H9 (cell line): ENCODE measurements around the gene EIF2S2. TPM values are rescaled to one million over a fixed set of nuclear protein-coding genes. Genes with fewer than 3 reads are reported as not detected.

Source experiments
- DNase-seq: peaks from one replicate; pipeline ENCODE4 v3.0.0-alpha.2; 2017
- H2AFZ ChIP-seq: one replicate; pipeline ENCODE4 v1.6.1; 2013; ENCODE audit warnings: mild to moderate bottlenecking, low read length, control low read depth, moderate library complexity
- H2AK5ac ChIP-seq: 2 replicates; pipeline ENCODE4 v1.6.1; 2013; ENCODE audit warnings: low read length, control low read depth, mixed read lengths; ENCODE audit not compliant: insufficient read length
- H2BK120ac ChIP-seq: one replicate; pipeline ENCODE4 v1.6.1; 2013; ENCODE audit warnings: low read depth, mild to moderate bottlenecking, low read length, control low read depth, inconsistent platforms; ENCODE audit not compliant: poor library complexity, severe bottlenecking
- H2BK12ac ChIP-seq: 2 replicates; pipeline ENCODE4 v1.6.1; 2013; ENCODE audit warnings: low read length, control low read depth, mixed read lengths, low read depth; ENCODE audit not compliant: insufficient read length
- H2BK15ac ChIP-seq: 2 replicates; pipeline ENCODE4 v1.6.1; 2013; ENCODE audit warnings: low read depth, low read length, control low read depth
- H2BK20ac ChIP-seq: one replicate; pipeline ENCODE4 v1.6.1; 2013; ENCODE audit warnings: low read depth, mild to moderate bottlenecking, low read length, control low read depth, inconsistent platforms; ENCODE audit not compliant: poor library complexity, severe bottlenecking
- H2BK5ac ChIP-seq: 2 replicates; pipeline ENCODE4 v1.6.1; 2013; ENCODE audit warnings: low read length, control low read depth, mixed read lengths; ENCODE audit not compliant: insufficient read length
- H3K14ac ChIP-seq: 2 replicates; pipeline ENCODE4 v1.6.1; 2013; ENCODE audit warnings: low read length, control low read depth; ENCODE audit not compliant: insufficient read depth
- H3K18ac ChIP-seq: 2 replicates; pipeline ENCODE4 v1.6.1; 2013; ENCODE audit warnings: low read depth, mild to moderate bottlenecking, mixed read lengths, low read length, control low read depth; ENCODE audit not compliant: insufficient read length
- H3K23ac ChIP-seq: 2 replicates; pipeline ENCODE4 v1.6.1; 2013; ENCODE audit warnings: low read length, control low read depth, mixed read lengths, low read depth; ENCODE audit not compliant: insufficient read length
- H3K23me2 ChIP-seq: 2 replicates; pipeline ENCODE4 v1.6.1; 2013; ENCODE audit warnings: low read depth, mild to moderate bottlenecking, mixed read lengths, low read length, control low read depth; ENCODE audit not compliant: insufficient read length, poor library complexity, severe bottlenecking
- H3K27ac ChIP-seq: 2 replicates; pipeline ENCODE4 v1.5.1; 2013; ENCODE audit warnings: low read length, control low read depth, mixed read lengths, low read depth; ENCODE audit not compliant: insufficient read length
- H3K27me3 ChIP-seq: 2 replicates; pipeline ENCODE4 v1.6.1; 2013; ENCODE audit warnings: low read length, control low read depth, inconsistent platforms; ENCODE audit not compliant: insufficient read depth
- H3K4ac ChIP-seq: 2 replicates; pipeline ENCODE4 v1.6.1; 2013; ENCODE audit warnings: low read depth, mild to moderate bottlenecking, control low read depth, inconsistent platforms, low read length, moderate library complexity
- H3K4me1 ChIP-seq: 2 replicates; pipeline ENCODE4 v1.6.1; 2013; ENCODE audit warnings: low read length, control low read depth, inconsistent platforms; ENCODE audit not compliant: insufficient read depth
- H3K4me2 ChIP-seq: 2 replicates; pipeline ENCODE4 v1.6.1; 2013; ENCODE audit warnings: low read length, control low read depth, mixed read lengths; ENCODE audit not compliant: insufficient read length, insufficient read depth
- H3K56ac ChIP-seq: 2 replicates; pipeline ENCODE4 v1.6.1; 2013; ENCODE audit warnings: low read depth, mild to moderate bottlenecking, mixed read lengths, low read length, control low read depth; ENCODE audit not compliant: insufficient read length
- H3K79me1 ChIP-seq: 2 replicates; pipeline ENCODE4 v1.6.1; 2013; ENCODE audit warnings: low read depth, mild to moderate bottlenecking, moderate library complexity, low read length, control low read depth, inconsistent platforms; ENCODE audit not compliant: insufficient read depth, poor library complexity, severe bottlenecking
- H3K79me2 ChIP-seq: 2 replicates; pipeline ENCODE4 v1.6.1; 2013; ENCODE audit warnings: low read length, control low read depth, inconsistent platforms; ENCODE audit not compliant: insufficient read depth
- H3K9ac ChIP-seq: 2 replicates; pipeline ENCODE4 v1.6.1; 2013; ENCODE audit warnings: low read length, control low read depth, mixed read lengths; ENCODE audit not compliant: insufficient read length; ENCODE audit errors: extremely low read depth
- H3K9me3 ChIP-seq: one replicate; pipeline ENCODE4 v1.6.1; 2013; ENCODE audit warnings: low read depth, low read length, inconsistent platforms; ENCODE audit not compliant: control insufficient read depth
- H3T11ph ChIP-seq: one replicate; pipeline ENCODE4 v1.6.1; 2013; ENCODE audit warnings: mild to moderate bottlenecking, low read length, control low read depth, inconsistent platforms
- H4K20me1 ChIP-seq: one replicate; pipeline ENCODE4 v1.6.1; 2013; ENCODE audit not compliant: control insufficient read depth, insufficient read length, insufficient read depth
- H4K5ac ChIP-seq: 2 replicates; pipeline ENCODE4 v1.6.1; 2013; ENCODE audit warnings: low read depth, mild to moderate bottlenecking, mixed read lengths, low read length, control low read depth; ENCODE audit not compliant: insufficient read length
- H4K8ac ChIP-seq: replicated peaks from 2 replicates; pipeline ENCODE4 v1.6.1; 2013; ENCODE audit warnings: low read length, control low read depth, mixed read lengths, low read depth; ENCODE audit not compliant: insufficient read length
- H4K91ac ChIP-seq: 2 replicates; pipeline ENCODE4 v1.6.1; 2013; ENCODE audit warnings: low read depth, mild to moderate bottlenecking, moderate library complexity, mixed read lengths, low read length, control low read depth; ENCODE audit not compliant: insufficient read length
- H3K27ac Mint-ChIP-seq, 3 experiments: 2 replicates in 2 of 3; 3 replicates in 1 of 3; pipeline ENCODE4 v1.8.0; 2020 to 2021; ENCODE audit warnings: mixed read lengths in 3 of 3, mild to moderate bottlenecking in 1 of 3, moderate library complexity in 1 of 3
- H3K27me3 Mint-ChIP-seq: 2 replicates; pipeline ENCODE4 v1.8.0; 2021; ENCODE audit warnings: low read depth, mild to moderate bottlenecking, moderate library complexity, mixed read lengths
- H3K36me3 Mint-ChIP-seq, 3 experiments: 2 replicates in 2 of 3; 3 replicates in 1 of 3; pipeline ENCODE4 v1.8.0; 2020 to 2021; ENCODE audit warnings: low read depth in 3 of 3, mixed read lengths in 3 of 3; ENCODE audit not compliant: insufficient read depth in 1 of 3
- H3K4me1 Mint-ChIP-seq, 2 experiments: 2 replicates each; pipeline ENCODE4 v1.8.0; 2020; ENCODE audit warnings: mixed read lengths in 2 of 2
- H3K4me3 Mint-ChIP-seq, 2 experiments: 2 replicates in 1 of 2; 3 replicates in 1 of 2; pipeline ENCODE4 v1.8.0; 2020 to 2021; ENCODE audit warnings: mild to moderate bottlenecking in 2 of 2, mixed read lengths in 2 of 2, moderate library complexity in 1 of 2
- H3K9me3 Mint-ChIP-seq, 2 experiments: 2 replicates in 1 of 2; 3 replicates in 1 of 2; pipeline ENCODE4 v1.8.0; 2020; ENCODE audit warnings: mild to moderate bottlenecking in 2 of 2, mixed read lengths in 2 of 2, moderate library complexity in 1 of 2
- WGBS: extraction: QIAGEN DNeasy Blood & Tissue Kit; methylation state at CpG from one replicate; pipeline ENCODE4 v1.1.7; 2013; ENCODE audit warnings: missing lambda C conversion rate, low lambda C conversion rate, mixed read lengths; ENCODE audit not compliant: insufficient read length; ENCODE audit errors: extremely low coverage; 5-methylcytosine and 5-hydroxymethylcytosine counted together
- total RNA-seq: library from RNA; stranded (reverse); gene quantifications from 2 replicates; pipeline ENCODE4 v1.2.1, GENCODE V29; 2021
- TF ChIP-seq, protein P1 (sequence below): fragments of 200-600 bp; sonication (generic); conservative IDR thresholded peaks from 3 replicates; pipeline ENCODE4 v1.8.0; 2021; ENCODE audit warnings: antibody characterized with exemption, mild to moderate bottlenecking

The EIF2S2 gene
- total RNA-seq, 1 experiment from 2014 or later = 188 TPM

DNA sequence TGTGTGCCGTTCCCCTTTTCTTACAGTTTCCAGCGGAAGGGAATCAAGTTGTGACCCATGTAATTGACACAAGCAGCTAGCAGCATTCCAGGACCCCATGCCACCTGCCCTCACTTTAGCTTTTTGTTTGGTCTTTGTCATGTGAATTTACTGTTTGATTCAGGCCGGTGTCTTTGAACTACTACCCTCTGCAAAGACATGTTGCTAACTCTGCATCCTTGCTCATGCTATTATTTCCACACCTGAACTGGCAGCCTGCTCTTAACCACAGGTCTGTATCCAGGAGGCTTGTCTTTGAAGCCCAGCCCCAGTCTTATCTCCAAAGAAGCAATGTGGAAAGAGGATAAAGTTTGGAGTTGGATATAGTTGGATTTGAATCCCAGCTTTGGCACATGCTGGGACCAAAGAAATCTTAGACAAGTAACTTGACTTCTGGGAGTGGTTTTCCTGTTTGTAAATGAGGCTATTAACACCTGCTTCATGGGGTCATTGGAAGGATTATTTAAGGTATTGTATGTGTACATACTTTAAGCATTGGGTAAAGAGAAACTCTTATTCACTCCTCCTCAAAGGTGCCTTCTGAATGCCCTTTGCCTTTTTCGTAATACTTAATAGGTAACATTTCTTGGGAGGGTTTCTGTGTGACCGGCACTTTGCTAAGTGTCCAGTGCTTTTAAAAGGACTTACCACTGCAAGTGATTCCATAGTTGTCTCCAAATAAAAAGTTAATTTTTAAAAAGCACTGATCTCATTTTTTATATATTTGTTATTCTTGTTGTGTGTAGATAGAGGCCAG lies 65.9 kb downstream of the EIF2S2 start:
- H4K20me1 ChIP-seq = no peaks in the 10 kb centered on the region
- no CpG with 5 or more reads among the region's 5 CpGs for WGBS

More for the DNA sequence above, 65.9 kb downstream of the EIF2S2 start:
- Histone ChIP-seq H2BK5ac (no peak overlapping the region), H3K9me3 (no peaks in the 10 kb centered on the region), H3K4me2 (no peak overlapping the region), H3K14ac (no peak overlapping the region), H2AFZ (no peak overlapping the region), H2BK12ac (no peak overlapping the region), H2BK120ac (no peak overlapping the region), H4K91ac (no peak overlapping the region), H3K56ac (no peak overlapping the region), H2BK15ac (no peak overlapping the region), H3T11ph (no peak overlapping the region), H3K79me1 (peaks cover 10% of the 10 kb centered on the region), H3K79me2 (peaks cover 2% of the 10 kb centered on the region; the same call in 1 of the 2 replicates), H3K4me1 (peaks cover 11% of the 10 kb centered on the region), H3K23ac (no peak overlapping the region), H3K27ac (no peak overlapping the region), H4K5ac (no peak overlapping the region), H2AK5ac (no peak overlapping the region), H3K9ac (no peak overlapping the region), H3K4ac (no peak overlapping the region), H3K23me2 (no peaks in the 10 kb centered on the region), H3K27me3 (no peaks in the 10 kb centered on the region), H3K18ac (no peak overlapping the region), H4K8ac (no peak overlapping the region), H2BK20ac (no peak overlapping the region)
- TF ChIP-seq, protein P1, sequence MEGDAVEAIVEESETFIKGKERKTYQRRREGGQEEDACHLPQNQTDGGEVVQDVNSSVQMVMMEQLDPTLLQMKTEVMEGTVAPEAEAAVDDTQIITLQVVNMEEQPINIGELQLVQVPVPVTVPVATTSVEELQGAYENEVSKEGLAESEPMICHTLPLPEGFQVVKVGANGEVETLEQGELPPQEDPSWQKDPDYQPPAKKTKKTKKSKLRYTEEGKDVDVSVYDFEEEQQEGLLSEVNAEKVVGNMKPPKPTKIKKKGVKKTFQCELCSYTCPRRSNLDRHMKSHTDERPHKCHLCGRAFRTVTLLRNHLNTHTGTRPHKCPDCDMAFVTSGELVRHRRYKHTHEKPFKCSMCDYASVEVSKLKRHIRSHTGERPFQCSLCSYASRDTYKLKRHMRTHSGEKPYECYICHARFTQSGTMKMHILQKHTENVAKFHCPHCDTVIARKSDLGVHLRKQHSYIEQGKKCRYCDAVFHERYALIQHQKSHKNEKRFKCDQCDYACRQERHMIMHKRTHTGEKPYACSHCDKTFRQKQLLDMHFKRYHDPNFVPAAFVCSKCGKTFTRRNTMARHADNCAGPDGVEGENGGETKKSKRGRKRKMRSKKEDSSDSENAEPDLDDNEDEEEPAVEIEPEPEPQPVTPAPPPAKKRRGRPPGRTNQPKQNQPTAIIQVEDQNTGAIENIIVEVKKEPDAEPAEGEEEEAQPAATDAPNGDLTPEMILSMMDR = no peak
- Mint-ChIP-seq H3K4me3 (peak overlapping the region in 1 of 2 experiments; percentile 21; a peak in 4 of 5 replicates), H3K4me1 (peaks cover 40 to 43% of the 10 kb centered on the region in 2 experiments), H3K27me3 (no peaks in the 10 kb centered on the region), H3K36me3 (peaks cover 0 to 2% (median 0%) of the 10 kb centered on the region in 3 experiments; a peak in 5 of 7 replicates), H3K9me3 (no peaks in the 10 kb centered on the region), H3K27ac (peak overlapping the region in 2 of 3 experiments; percentile 2 to 9; a peak in 2 of 7 replicates)
- peak; percentile 59 for DNase-seq
